HepG2 (cell line): Measurements from ENCODE around the gene IFT22. TPM values are rescaled to one million over a fixed set of nuclear protein-coding genes. Genes with fewer than 3 reads are reported as not detected.
A peak's percentile ranks its signal among the peaks of the same experiment; 100 is the strongest.

Experiments
- ARNTL ChIP-seq: sonication (generic); formaldehyde crosslinking; IDR thresholded peaks from 2 replicates; pipeline ENCODE4 v1.4.0; 2020; ENCODE audit warnings: mild to moderate bottlenecking, missing genetic modification reagents
- ATF7-NPFF ChIP-seq: sonication (generic); formaldehyde crosslinking; IDR thresholded peaks from 2 replicates; pipeline ENCODE4 v1.8.1; 2023; ENCODE audit warnings: mild to moderate bottlenecking, low read depth, missing genetic modification reagents, moderate library complexity
- ATRX ChIP-seq: sonication (generic); formaldehyde crosslinking; IDR thresholded peaks from 2 replicates; pipeline ENCODE4 v1.4.0; 2020; ENCODE audit warnings: missing genetic modification reagents, borderline replicate concordance
- FIP1L1 ChIP-seq: fragments of 200-400 bp; formaldehyde crosslinking; IDR thresholded peaks from 2 replicates; pipeline ENCODE4 v1.6.1; 2018; ENCODE audit warnings: low read depth, mild to moderate bottlenecking, low read length, moderate library complexity, borderline replicate concordance; ENCODE audit not compliant: insufficient read depth
- HDAC2 ChIP-seq: sonication (generic); formaldehyde crosslinking; IDR thresholded peaks from 2 replicates; pipeline ENCODE4 v1.4.0; 2020; ENCODE audit warnings: missing genetic modification reagents
- HNRNPH1 ChIP-seq: fragments of 200-400 bp; formaldehyde crosslinking; optimal IDR thresholded peaks from 2 replicates; pipeline ENCODE3; 2017; ENCODE audit warnings: mild to moderate bottlenecking, low read depth, low read length
- HNRNPLL ChIP-seq: fragments of 200-400 bp; formaldehyde crosslinking; IDR thresholded peaks from 2 replicates; pipeline ENCODE4 v1.6.1; 2017; ENCODE audit warnings: mild to moderate bottlenecking, low read depth, low read length; ENCODE audit not compliant: poor library complexity, severe bottlenecking
- ISX ChIP-seq: sonication (generic); formaldehyde crosslinking; conservative IDR thresholded peaks from 2 replicates; pipeline ENCODE4 v1.5.0; 2020; ENCODE audit warnings: missing genetic modification reagents
- PHF20 ChIP-seq: sonication (generic); formaldehyde crosslinking; IDR thresholded peaks from 2 replicates; pipeline ENCODE4 v1.5.0; 2020; ENCODE audit warnings: mild to moderate bottlenecking, missing genetic modification reagents
- RAD51 ChIP-seq: fragments of 450-650 bp; IDR thresholded peaks from 2 replicates; pipeline ENCODE4 v1.6.1; 2016; ENCODE audit warnings: borderline replicate concordance
- RBM22 ChIP-seq: fragments of 200-400 bp; formaldehyde crosslinking; optimal IDR thresholded peaks from 2 replicates; pipeline ENCODE3; 2017; ENCODE audit warnings: mild to moderate bottlenecking, low read length, moderate library complexity
- SMYD3 ChIP-seq: sonication (generic); formaldehyde crosslinking; IDR thresholded peaks from 2 replicates; pipeline ENCODE4 v1.8.1; 2023; ENCODE audit warnings: mild to moderate bottlenecking, missing genetic modification reagents
- SP1 ChIP-seq, 2 experiments: fragments of 450-650 bp in 1 of 2; sonication (generic) in 1 of 2; formaldehyde crosslinking in 1 of 2; IDR thresholded peaks; 2 replicates each; pipeline versions ENCODE4 v1.4.0 to v1.6.1; 2016 to 2020; ENCODE audit warnings: missing genetic modification reagents in 1 of 2
- ZBTB42 ChIP-seq: sonication (generic); formaldehyde crosslinking; IDR thresholded peaks from 2 replicates; pipeline ENCODE4 v1.5.0; 2020; ENCODE audit warnings: mild to moderate bottlenecking, missing genetic modification reagents
- ZNF652 ChIP-seq: IDR thresholded peaks from 2 replicates; pipeline ENCODE4 v1.6.1; 2016; ENCODE audit warnings: low read depth, borderline replicate concordance
- polyA plus RNA-seq, 8 experiments: library from polyadenylated mRNA; depleted of rRNA in 3 of 8; stranded (reverse) in 7 of 8; unstranded in 1 of 8; fragments of >200 nt; fragmentation: Illumina TruSeq in 4 of 8; extraction: Trizol in 4 of 8; gene quantifications; 2 replicates each; pipeline versions ENCODE4 v1.2.1 to v1.2.3, GENCODE V29; 2011 to 2016; ENCODE audit warnings: low read depth in 4 of 8, missing spikeins in 1 of 8, mixed read lengths in 1 of 8; ENCODE audit not compliant: insufficient read depth in 1 of 8
- total RNA-seq, 5 experiments: library from RNA; depleted of rRNA; stranded (reverse); fragments of >200 nt; fragmentation: Illumina TruSeq; extraction: Trizol; gene quantifications; 2 replicates each; pipeline ENCODE4 v1.2.3, GENCODE V29; 2016; ENCODE audit warnings: low read depth in 1 of 5
- TF ChIP-seq, protein P1 (sequence below): sonication (generic); formaldehyde crosslinking; IDR thresholded peaks from 2 replicates; pipeline ENCODE4 v1.4.0; 2020; ENCODE audit warnings: missing genetic modification reagents, mild to moderate bottlenecking, borderline replicate concordance
- TF ChIP-seq, protein P2 (sequence below): sonication (generic); formaldehyde crosslinking; IDR thresholded peaks from 2 replicates; pipeline ENCODE4 v1.5.1; 2020; ENCODE audit warnings: missing genetic modification reagents, mild to moderate bottlenecking, borderline replicate concordance
- TF ChIP-seq, protein P3 (sequence below): sonication (generic); formaldehyde crosslinking; conservative IDR thresholded peaks from 2 replicates; pipeline ENCODE4 v1.8.0; 2022; ENCODE audit warnings: low read depth, missing genetic modification reagents
- TF ChIP-seq, protein P4 (sequence below): sonication (generic); formaldehyde crosslinking; IDR thresholded peaks from 2 replicates; pipeline ENCODE4 v1.5.1; 2020; ENCODE audit warnings: mild to moderate bottlenecking, missing genetic modification reagents

IFT22 gene
- total and polyA plus RNA-seq, 2 of the 13 experiments (the other 11 are each of a cell fraction or from before 2014, with no cell fraction given) = 8.9 to 14.5 TPM

DNA sequence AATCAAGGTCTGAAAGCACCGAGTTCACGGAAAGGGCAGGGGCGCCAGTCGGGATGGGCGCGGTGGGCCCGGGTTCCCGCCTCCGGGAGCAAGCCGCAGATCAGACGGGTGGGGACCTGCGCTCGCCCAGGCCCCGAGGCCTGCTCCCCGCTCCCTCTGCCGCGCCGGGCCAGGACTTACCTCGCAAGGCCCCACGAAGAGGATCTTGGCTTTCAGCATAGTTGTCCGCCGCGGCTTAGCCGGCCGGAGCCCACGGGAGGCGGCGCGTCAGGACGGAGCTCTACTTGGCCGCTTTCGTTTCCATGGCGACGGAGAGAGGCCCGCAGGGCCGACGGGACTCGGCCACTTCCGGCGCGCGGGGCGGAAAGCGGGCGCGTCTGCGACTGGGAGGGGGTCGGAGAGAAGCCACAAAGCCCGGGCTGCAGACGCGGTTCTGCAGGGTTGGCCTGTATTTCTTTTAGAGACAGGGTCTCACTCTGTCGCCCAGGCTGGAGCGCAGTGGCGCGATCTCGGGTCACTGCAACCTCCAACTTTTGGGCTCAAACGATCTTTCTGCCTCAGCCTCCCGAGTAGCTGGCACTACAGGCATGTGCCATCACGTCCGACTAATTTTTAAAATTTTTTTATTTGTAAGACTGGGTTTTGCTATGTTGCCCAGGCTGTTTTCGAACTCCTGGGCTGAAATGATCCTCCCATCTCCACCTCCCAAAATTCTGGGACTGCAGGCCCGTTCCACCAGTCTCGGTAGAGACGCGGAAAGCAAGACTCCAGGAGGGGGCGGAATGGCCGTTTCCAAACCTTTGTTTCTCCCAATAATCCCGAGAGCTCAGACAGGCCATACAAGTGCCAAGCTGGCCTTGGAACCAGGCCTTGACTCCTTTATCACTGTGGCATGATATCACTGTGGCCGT, at the start of gene IFT22 (continued):
- TF ChIP-seq, protein P1, sequence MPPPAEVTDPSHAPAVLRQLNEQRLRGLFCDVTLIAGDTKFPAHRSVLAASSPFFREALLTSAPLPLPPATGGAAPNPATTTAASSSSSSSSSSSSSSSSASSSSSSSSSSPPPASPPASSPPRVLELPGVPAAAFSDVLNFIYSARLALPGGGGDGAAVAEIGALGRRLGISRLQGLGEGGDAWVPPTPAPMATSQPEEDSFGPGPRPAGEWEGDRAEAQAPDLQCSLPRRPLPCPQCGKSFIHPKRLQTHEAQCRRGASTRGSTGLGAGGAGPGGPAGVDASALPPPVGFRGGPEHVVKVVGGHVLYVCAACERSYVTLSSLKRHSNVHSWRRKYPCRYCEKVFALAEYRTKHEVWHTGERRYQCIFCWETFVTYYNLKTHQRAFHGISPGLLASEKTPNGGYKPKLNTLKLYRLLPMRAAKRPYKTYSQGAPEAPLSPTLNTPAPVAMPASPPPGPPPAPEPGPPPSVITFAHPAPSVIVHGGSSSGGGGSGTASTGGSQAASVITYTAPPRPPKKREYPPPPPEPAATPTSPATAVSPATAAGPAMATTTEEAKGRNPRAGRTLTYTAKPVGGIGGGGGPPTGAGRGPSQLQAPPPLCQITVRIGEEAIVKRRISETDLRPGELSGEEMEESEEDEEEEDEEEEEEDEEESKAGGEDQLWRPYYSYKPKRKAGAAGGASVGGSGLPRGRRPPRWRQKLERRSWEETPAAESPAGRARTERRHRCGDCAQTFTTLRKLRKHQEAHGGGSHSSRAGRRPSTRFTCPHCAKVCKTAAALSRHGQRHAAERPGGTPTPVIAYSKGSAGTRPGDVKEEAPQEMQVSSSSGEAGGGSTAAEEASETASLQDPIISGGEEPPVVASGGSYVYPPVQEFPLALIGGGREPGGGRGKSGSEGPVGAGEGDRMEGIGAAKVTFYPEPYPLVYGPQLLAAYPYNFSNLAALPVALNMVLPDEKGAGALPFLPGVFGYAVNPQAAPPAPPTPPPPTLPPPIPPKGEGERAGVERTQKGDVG (CRISPR knock-in tag) = no peak
- TF ChIP-seq FIP1L1 = no peak
- TF ChIP-seq HDAC2 = peak; percentile 24; the same call in 1 of the 2 replicates
- TF ChIP-seq SP1 (IDR thresholded peaks at IDR 0.05) = no peak
- no peak for TF ChIP-seq SP1 (CRISPR knock-in tag; IDR thresholded peaks at IDR 0.05)
- TF ChIP-seq ATF7-NPFF = no peak
- TF ChIP-seq PHF20 (CRISPR knock-in tag) = peak; percentile 77; the same call in 1 of the 2 replicates
- no peak for TF ChIP-seq RAD51
- no peak for TF ChIP-seq SMYD3
- TF ChIP-seq RBM22 = no peak
- no peak for TF ChIP-seq ARNTL
- TF ChIP-seq, protein P2, sequence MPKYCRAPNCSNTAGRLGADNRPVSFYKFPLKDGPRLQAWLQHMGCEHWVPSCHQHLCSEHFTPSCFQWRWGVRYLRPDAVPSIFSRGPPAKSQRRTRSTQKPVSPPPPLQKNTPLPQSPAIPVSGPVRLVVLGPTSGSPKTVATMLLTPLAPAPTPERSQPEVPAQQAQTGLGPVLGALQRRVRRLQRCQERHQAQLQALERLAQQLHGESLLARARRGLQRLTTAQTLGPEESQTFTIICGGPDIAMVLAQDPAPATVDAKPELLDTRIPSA (CRISPR knock-in tag) = no peak
- TF ChIP-seq, protein P3, sequence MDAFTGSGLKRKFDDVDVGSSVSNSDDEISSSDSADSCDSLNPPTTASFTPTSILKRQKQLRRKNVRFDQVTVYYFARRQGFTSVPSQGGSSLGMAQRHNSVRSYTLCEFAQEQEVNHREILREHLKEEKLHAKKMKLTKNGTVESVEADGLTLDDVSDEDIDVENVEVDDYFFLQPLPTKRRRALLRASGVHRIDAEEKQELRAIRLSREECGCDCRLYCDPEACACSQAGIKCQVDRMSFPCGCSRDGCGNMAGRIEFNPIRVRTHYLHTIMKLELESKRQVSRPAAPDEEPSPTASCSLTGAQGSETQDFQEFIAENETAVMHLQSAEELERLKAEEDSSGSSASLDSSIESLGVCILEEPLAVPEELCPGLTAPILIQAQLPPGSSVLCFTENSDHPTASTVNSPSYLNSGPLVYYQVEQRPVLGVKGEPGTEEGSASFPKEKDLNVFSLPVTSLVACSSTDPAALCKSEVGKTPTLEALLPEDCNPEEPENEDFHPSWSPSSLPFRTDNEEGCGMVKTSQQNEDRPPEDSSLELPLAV (CRISPR knock-in tag) = no peak
- TF ChIP-seq ZBTB42 = no peak
- TF ChIP-seq ATRX (CRISPR knock-in tag) = no peak
- TF ChIP-seq, protein P4, sequence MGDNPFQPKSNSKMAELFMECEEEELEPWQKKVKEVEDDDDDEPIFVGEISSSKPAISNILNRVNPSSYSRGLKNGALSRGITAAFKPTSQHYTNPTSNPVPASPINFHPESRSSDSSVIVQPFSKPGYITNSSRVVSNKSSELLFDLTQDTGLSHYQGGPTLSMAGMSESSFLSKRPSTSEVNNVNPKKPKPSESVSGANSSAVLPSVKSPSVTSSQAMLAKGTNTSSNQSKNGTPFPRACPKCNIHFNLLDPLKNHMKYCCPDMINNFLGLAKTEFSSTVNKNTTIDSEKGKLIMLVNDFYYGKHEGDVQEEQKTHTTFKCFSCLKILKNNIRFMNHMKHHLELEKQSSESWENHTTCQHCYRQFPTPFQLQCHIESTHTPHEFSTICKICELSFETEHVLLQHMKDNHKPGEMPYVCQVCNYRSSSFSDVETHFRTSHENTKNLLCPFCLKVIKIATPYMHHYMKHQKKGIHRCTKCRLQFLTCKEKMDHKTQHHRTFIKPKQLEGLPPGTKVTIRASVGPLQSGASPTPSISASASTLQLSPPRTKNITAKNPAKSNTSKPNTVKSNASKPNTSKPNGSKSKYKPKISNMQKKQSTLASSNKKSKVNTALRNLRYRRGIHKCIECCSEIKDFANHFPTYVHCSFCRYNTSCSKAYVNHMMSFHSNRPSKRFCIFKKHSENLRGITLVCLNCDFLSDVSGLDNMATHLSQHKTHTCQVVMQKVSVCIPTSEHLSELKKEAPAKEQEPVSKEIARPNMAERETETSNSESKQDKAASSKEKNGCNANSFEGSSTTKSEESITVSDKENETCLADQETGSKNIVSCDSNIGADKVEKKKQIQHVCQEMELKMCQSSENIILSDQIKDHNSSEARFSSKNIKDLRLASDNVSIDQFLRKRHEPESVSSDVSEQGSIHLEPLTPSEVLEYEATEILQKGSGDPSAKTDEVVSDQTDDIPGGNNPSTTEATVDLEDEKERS (CRISPR knock-in tag) = peak; percentile 43; the same call in 1 of the 2 replicates
- peak; percentile 58 for TF ChIP-seq HNRNPLL
- no peak for TF ChIP-seq ISX (CRISPR knock-in tag)
- TF ChIP-seq HNRNPH1 = no peak
- TF ChIP-seq ZNF652 (CRISPR knock-in tag) = no peak
